ENCODE measurements around the gene DNAH8.

DNAH8 gene

GRCh38 chr6:38722038-38722437, 6.9 kb downstream of the DNAH8 start:
- H3K36me3 Mint-ChIP-seq = peaks cover 5% of the 10 kb centered on the region
- H3K27ac Mint-ChIP-seq = no peak overlapping the region
- H3K9me3 Mint-ChIP-seq = peaks cover 13% of the 10 kb centered on the region
- H3K4me3 Mint-ChIP-seq = no peak overlapping the region
- peaks cover 4% of the 10 kb centered on the region for H3K4me1 Mint-ChIP-seq
- peaks cover 24% of the 10 kb centered on the region for H3K27me3 Mint-ChIP-seq

- no peak overlapping the region for H3K27ac Mint-ChIP-seq
- H3K27me3 Mint-ChIP-seq = peaks cover 21% of the 10 kb centered on the region
Measured at GRCh38 chr6:38722727-38723334, 7.7 kb downstream of the DNAH8 start.

GRCh38 chr6:38723783-38724182, 8.7 kb downstream of the DNAH8 start:
- Mint-ChIP-seq H3K36me3 (peaks cover 5% of the 10 kb centered on the region), H3K27me3 (peaks cover 20% of the 10 kb centered on the region), H3K4me1 (peaks cover 4% of the 10 kb centered on the region), H3K4me3 (no peak overlapping the region), H3K9me3 (peaks cover 13% of the 10 kb centered on the region), H3K27ac (no peak overlapping the region)

More at GRCh38 chr6:38722727-38723334, 7.7 kb downstream of the DNAH8 start:
- Mint-ChIP-seq H3K9me3 (peaks cover 13% of the 10 kb centered on the region), H3K4me1 (peaks cover 4% of the 10 kb centered on the region), H3K4me3 (no peak overlapping the region), H3K36me3 (peaks cover 5% of the 10 kb centered on the region)

- Mint-ChIP-seq H3K4me3 (no peak overlapping the region), H3K36me3 (peaks cover 5% of the 10 kb centered on the region), H3K9me3 (peaks cover 13% of the 10 kb centered on the region), H3K27ac (peak overlapping the region; percentile 32), H3K4me1 (peaks cover 4% of the 10 kb centered on the region), H3K27me3 (peaks cover 16% of the 10 kb centered on the region)
Measured at GRCh38 chr6:38724343-38724742, 9.2 kb downstream of the DNAH8 start.

- peaks cover 2% of the 10 kb centered on the region for H3K36me3 Mint-ChIP-seq
- peaks cover 5% of the 10 kb centered on the region for H3K27me3 Mint-ChIP-seq
- no peak overlapping the region for H3K27ac Mint-ChIP-seq
- H3K9me3 Mint-ChIP-seq = peaks cover 5% of the 10 kb centered on the region
- peaks cover 4% of the 10 kb centered on the region for H3K4me1 Mint-ChIP-seq
- H3K4me3 Mint-ChIP-seq = no peak overlapping the region
Measured at GRCh38 chr6:38725414-38726183, 10.5 kb downstream of the DNAH8 start.

- Mint-ChIP-seq H3K4me3 (no peak overlapping the region), H3K27me3 (peaks cover under 1% of the 10 kb centered on the region), H3K36me3 (no peaks in the 10 kb centered on the region), H3K9me3 (no peaks in the 10 kb centered on the region), H3K27ac (no peak overlapping the region), H3K4me1 (peaks cover 4% of the 10 kb centered on the region)
Measured at GRCh38 chr6:38728203-38728602, 13.1 kb downstream of the DNAH8 start.

GRCh38 chr6:38730140-38730862, 15.2 kb downstream of the DNAH8 start:
- Mint-ChIP-seq H3K9me3 (peaks cover 2% of the 10 kb centered on the region), H3K36me3 (no peaks in the 10 kb centered on the region), H3K27me3 (peaks cover 4% of the 10 kb centered on the region), H3K4me1 (peaks cover 3% of the 10 kb centered on the region), H3K27ac (no peak overlapping the region), H3K4me3 (no peak overlapping the region)

- Mint-ChIP-seq H3K27ac (no peak overlapping the region), H3K36me3 (peaks cover 2% of the 10 kb centered on the region), H3K27me3 (peaks cover 19% of the 10 kb centered on the region), H3K4me1 (no peaks in the 10 kb centered on the region), H3K4me3 (no peak overlapping the region), H3K9me3 (peaks cover 6% of the 10 kb centered on the region)
Measured at GRCh38 chr6:38736951-38737350, 21.8 kb downstream of the DNAH8 start.

- H3K4me3 Mint-ChIP-seq = no peak overlapping the region
- H3K36me3 Mint-ChIP-seq = peaks cover 2% of the 10 kb centered on the region
- no peaks in the 10 kb centered on the region for H3K4me1 Mint-ChIP-seq
- no peak overlapping the region for H3K27ac Mint-ChIP-seq
- peaks cover 22% of the 10 kb centered on the region for H3K27me3 Mint-ChIP-seq
- H3K9me3 Mint-ChIP-seq = peaks cover 6% of the 10 kb centered on the region
Measured at GRCh38 chr6:38738261-38738660, 23.1 kb downstream of the DNAH8 start.

GRCh38 chr6:38739532-38739931, 24.4 kb downstream of the DNAH8 start:
- Mint-ChIP-seq H3K4me1 (no peaks in the 10 kb centered on the region), H3K9me3 (peaks cover 6% of the 10 kb centered on the region), H3K36me3 (peaks cover 2% of the 10 kb centered on the region), H3K4me3 (no peak overlapping the region), H3K27ac (no peak overlapping the region), H3K27me3 (peaks cover 26% of the 10 kb centered on the region)

GRCh38 chr6:38749473-38749872, 34.4 kb downstream of the DNAH8 start:
- peaks cover 14% of the 10 kb centered on the region for H3K27me3 Mint-ChIP-seq
- peaks cover 14% of the 10 kb centered on the region for H3K4me1 Mint-ChIP-seq
- H3K4me3 Mint-ChIP-seq = no peak overlapping the region
- no peaks in the 10 kb centered on the region for H3K9me3 Mint-ChIP-seq
- no peak overlapping the region for H3K27ac Mint-ChIP-seq
- H3K36me3 Mint-ChIP-seq = no peaks in the 10 kb centered on the region

- Mint-ChIP-seq H3K4me3 (no peak overlapping the region), H3K36me3 (no peaks in the 10 kb centered on the region), H3K9me3 (no peaks in the 10 kb centered on the region), H3K27ac (peak overlapping the region; percentile 19), H3K27me3 (peaks cover 8% of the 10 kb centered on the region), H3K4me1 (peaks cover 28% of the 10 kb centered on the region)
Measured at GRCh38 chr6:38750968-38751615, 36.0 kb downstream of the DNAH8 start.

GRCh38 chr6:38753707-38754106, 38.6 kb downstream of the DNAH8 start:
- Mint-ChIP-seq H3K4me1 (peaks cover 30% of the 10 kb centered on the region), H3K27ac (peak overlapping the region; percentile 68), H3K27me3 (peaks cover 8% of the 10 kb centered on the region), H3K4me3 (peak overlapping the region; percentile 24), H3K36me3 (no peaks in the 10 kb centered on the region), H3K9me3 (no peaks in the 10 kb centered on the region)

GRCh38 chr6:38755207-38755606, 40.1 kb downstream of the DNAH8 start:
- H3K27me3 Mint-ChIP-seq = peaks cover 2% of the 10 kb centered on the region
- peaks cover 27% of the 10 kb centered on the region for H3K4me1 Mint-ChIP-seq
- H3K9me3 Mint-ChIP-seq = no peaks in the 10 kb centered on the region
- H3K4me3 Mint-ChIP-seq = peak overlapping the region; percentile 1
- no peaks in the 10 kb centered on the region for H3K36me3 Mint-ChIP-seq
- H3K27ac Mint-ChIP-seq = peak overlapping the region; percentile 56

GRCh38 chr6:38755874-38756273, 40.8 kb downstream of the DNAH8 start:
- H3K9me3 Mint-ChIP-seq = no peaks in the 10 kb centered on the region
- H3K27ac Mint-ChIP-seq = peak overlapping the region; percentile 94
- H3K4me3 Mint-ChIP-seq = peak overlapping the region; percentile 21
- H3K36me3 Mint-ChIP-seq = no peaks in the 10 kb centered on the region
- peaks cover 2% of the 10 kb centered on the region for H3K27me3 Mint-ChIP-seq
- H3K4me1 Mint-ChIP-seq = peaks cover 27% of the 10 kb centered on the region
